Activated naive CD8-positive, alpha-beta T cell (primary cell): ENCODE data around the gene C22orf15.

Experiments used
- H3K27ac Mint-ChIP-seq: one replicate; pipeline ENCODE4 v1.8.0; 2021; ENCODE audit warnings: mixed read lengths
- H3K27me3 Mint-ChIP-seq: one replicate; pipeline ENCODE4 v1.8.0; 2021; ENCODE audit warnings: mixed read lengths
- H3K36me3 Mint-ChIP-seq: one replicate; pipeline ENCODE4 v1.8.0; 2021; ENCODE audit warnings: mixed read lengths
- H3K4me1 Mint-ChIP-seq: one replicate; pipeline ENCODE4 v1.8.0; 2021; ENCODE audit warnings: low read depth, mixed read lengths
- H3K4me3 Mint-ChIP-seq: one replicate; pipeline ENCODE4 v1.8.0; 2021; ENCODE audit warnings: mild to moderate bottlenecking, mixed read lengths
- H3K9me3 Mint-ChIP-seq: one replicate; pipeline ENCODE4 v1.8.0; 2021; ENCODE audit warnings: low read depth, mixed read lengths

The C22orf15 gene

GRCh38 chr22:23786752-23787599 lies 24.2 kb downstream of the C22orf15 start, which contains the start of gene SMARCB1:
Gene SMARCB1 (plus strand): TSS chr22:23786966. CDS start chr22:23787170, 204 bp downstream.
- no peaks in the 10 kb centered on the region for H3K36me3 Mint-ChIP-seq
- H3K4me3 Mint-ChIP-seq, result peak within 1 kb of the TSS; percentile 93

GRCh38 chr22:23787600-23787896 lies 24.8 kb downstream of the C22orf15 start:
- Mint-ChIP-seq H3K4me1 (peaks cover 51% of the 10 kb centered on the region), H3K36me3 (no peaks in the 10 kb centered on the region), H3K9me3 (no peaks in the 10 kb centered on the region), H3K27me3 (no peaks in the 10 kb centered on the region), H3K27ac (peak overlapping the region; percentile 86), H3K4me3 (peak overlapping the region; percentile 93)

More at GRCh38 chr22:23786752-23787599, 24.2 kb downstream of the C22orf15 start, which contains the start of gene SMARCB1:
- peak within 1 kb of the TSS; percentile 93 for H3K27ac Mint-ChIP-seq
- H3K9me3 Mint-ChIP-seq, result no peaks in the 10 kb centered on the region
- H3K4me1 Mint-ChIP-seq, result peaks cover 45% of the 10 kb centered on the region
- no peaks in the 10 kb centered on the region for H3K27me3 Mint-ChIP-seq

- H3K36me3 Mint-ChIP-seq, result no peaks in the 10 kb centered on the region
- H3K27ac Mint-ChIP-seq, result peak overlapping the region; percentile 86
- peaks cover 54% of the 10 kb centered on the region for H3K4me1 Mint-ChIP-seq
- H3K9me3 Mint-ChIP-seq, result no peaks in the 10 kb centered on the region
- H3K4me3 Mint-ChIP-seq, result peak overlapping the region; percentile 93
- H3K27me3 Mint-ChIP-seq, result no peaks in the 10 kb centered on the region
These were observed 25.1 kb downstream of the C22orf15 start for GRCh38 chr22:23787910-23788309.

- Mint-ChIP-seq H3K4me3 (peak overlapping the region; percentile 23), H3K9me3 (no peaks in the 10 kb centered on the region), H3K27ac (no peak overlapping the region), H3K4me1 (peaks cover 52% of the 10 kb centered on the region), H3K36me3 (no peaks in the 10 kb centered on the region), H3K27me3 (no peaks in the 10 kb centered on the region)
These were observed 26.3 kb downstream of the C22orf15 start for GRCh38 chr22:23789121-23789520.

- Mint-ChIP-seq H3K4me1 (peaks cover 46% of the 10 kb centered on the region), H3K36me3 (no peaks in the 10 kb centered on the region), H3K27me3 (no peaks in the 10 kb centered on the region), H3K27ac (no peak overlapping the region), H3K9me3 (no peaks in the 10 kb centered on the region), H3K4me3 (peak overlapping the region; percentile 27)
These were observed 26.8 kb downstream of the C22orf15 start for GRCh38 chr22:23789638-23790037.

GRCh38 chr22:23790819-23791737 lies 28.3 kb downstream of the C22orf15 start:
- Mint-ChIP-seq H3K27ac (no peak overlapping the region), H3K27me3 (no peaks in the 10 kb centered on the region), H3K9me3 (no peaks in the 10 kb centered on the region), H3K4me3 (no peak overlapping the region), H3K36me3 (no peaks in the 10 kb centered on the region), H3K4me1 (peaks cover 43% of the 10 kb centered on the region)

- no peaks in the 10 kb centered on the region for H3K36me3 Mint-ChIP-seq
- no peak overlapping the region for H3K27ac Mint-ChIP-seq
- no peaks in the 10 kb centered on the region for H3K9me3 Mint-ChIP-seq
- no peak overlapping the region for H3K4me3 Mint-ChIP-seq
- peaks cover 36% of the 10 kb centered on the region for H3K4me1 Mint-ChIP-seq
- H3K27me3 Mint-ChIP-seq, result no peaks in the 10 kb centered on the region
These were observed 29.2 kb downstream of the C22orf15 start for GRCh38 chr22:23791738-23792645.

- Mint-ChIP-seq H3K27ac (no peak overlapping the region), H3K4me3 (no peak overlapping the region), H3K36me3 (no peaks in the 10 kb centered on the region), H3K9me3 (no peaks in the 10 kb centered on the region), H3K27me3 (no peaks in the 10 kb centered on the region), H3K4me1 (peaks cover 28% of the 10 kb centered on the region)
These were observed 30.5 kb downstream of the C22orf15 start for GRCh38 chr22:23793326-23793725.

GRCh38 chr22:23796461-23796860 lies 33.7 kb downstream of the C22orf15 start:
- H3K36me3 Mint-ChIP-seq, result no peaks in the 10 kb centered on the region
- no peak overlapping the region for H3K27ac Mint-ChIP-seq
- no peak overlapping the region for H3K4me3 Mint-ChIP-seq
- H3K4me1 Mint-ChIP-seq, result peaks cover 14% of the 10 kb centered on the region
- H3K9me3 Mint-ChIP-seq, result no peaks in the 10 kb centered on the region
- H3K27me3 Mint-ChIP-seq, result no peaks in the 10 kb centered on the region

- no peaks in the 10 kb centered on the region for H3K36me3 Mint-ChIP-seq
- no peaks in the 10 kb centered on the region for H3K9me3 Mint-ChIP-seq
- H3K4me1 Mint-ChIP-seq, result no peaks in the 10 kb centered on the region
- H3K27me3 Mint-ChIP-seq, result no peaks in the 10 kb centered on the region
- H3K4me3 Mint-ChIP-seq, result no peak overlapping the region
- peak overlapping the region; percentile 72 for H3K27ac Mint-ChIP-seq
These were observed 37.8 kb downstream of the C22orf15 start for GRCh38 chr22:23800297-23801237.

- H3K27me3 Mint-ChIP-seq, result no peaks in the 10 kb centered on the region
- H3K36me3 Mint-ChIP-seq, result no peaks in the 10 kb centered on the region
- no peaks in the 10 kb centered on the region for H3K9me3 Mint-ChIP-seq
- no peak overlapping the region for H3K27ac Mint-ChIP-seq
- H3K4me1 Mint-ChIP-seq, result no peaks in the 10 kb centered on the region
- H3K4me3 Mint-ChIP-seq, result no peak overlapping the region
These were observed 38.5 kb downstream of the C22orf15 start for GRCh38 chr22:23801238-23801821.

GRCh38 chr22:23801886-23802377 lies 39.1 kb downstream of the C22orf15 start:
- no peaks in the 10 kb centered on the region for H3K4me1 Mint-ChIP-seq
- H3K4me3 Mint-ChIP-seq, result no peak overlapping the region
- no peak overlapping the region for H3K27ac Mint-ChIP-seq

More at GRCh38 chr22:23801886-23802377, 39.1 kb downstream of the C22orf15 start:
- no peaks in the 10 kb centered on the region for H3K36me3 Mint-ChIP-seq
- H3K27me3 Mint-ChIP-seq, result no peaks in the 10 kb centered on the region
- no peaks in the 10 kb centered on the region for H3K9me3 Mint-ChIP-seq
